ENCODE data around the gene HAPSTR1.

The HAPSTR1 gene

GRCh38 chr16:9122969-9123368 is 31.5 kb downstream of the HAPSTR1 start:
- Histone ChIP-seq H3K36me3 (ENCODE audit: control insufficient read depth in 2 of 2, insufficient read depth in 1 of 2, low read length in 2 of 2) (peaks cover 0 to 66% of the 10 kb centered on the region in 2 experiments; a peak in 1 of 3 replicates), H3K4me1 (ENCODE audit: control insufficient read depth, insufficient read depth, low read length) (no peaks in the 10 kb centered on the region), H3K27ac (ENCODE audit: extremely low read depth, low read depth, low read length) (no peak overlapping the region), H3K4me3 (ENCODE audit: low read depth, low read length) (no peak overlapping the region), H3K9me3 (ENCODE audit: control insufficient read depth, insufficient read depth, low read depth, low read length) (no peaks in the 10 kb centered on the region)
- POLR2A ChIA-PET: interaction anchor here (1.3 kb wide), 1 partner anchor 32 kb away, joined by 8 read pairs; the partner anchor contains the start of gene HAPSTR1
- TF ChIP-seq ZNF292 (tag by site-specific recombination; IDR thresholded peaks at IDR 0.05; ENCODE audit: borderline replicate concordance, low read depth) (no peak), ZNF350 (tag by site-specific recombination; IDR thresholded peaks at IDR 0.05) (no peak), ZNF214 (tag by site-specific recombination; IDR thresholded peaks at IDR 0.05; ENCODE audit: borderline replicate concordance) (no peak), ZNF10 (tag by site-specific recombination; IDR thresholded peaks at IDR 0.05) (no peak), KLF17 (tag by site-specific recombination; IDR thresholded peaks at IDR 0.05) (no peak), HOXD13 (CRISPR knock-in tag; IDR thresholded peaks at IDR 0.05; ENCODE audit: borderline replicate concordance) (no peak), ZNF266 (tag by site-specific recombination; IDR thresholded peaks at IDR 0.05; ENCODE audit: low read depth) (no peak), ZNF776 (tag by site-specific recombination; IDR thresholded peaks at IDR 0.05; ENCODE audit: borderline replicate concordance) (no peak), PRDM1 (tag by site-specific recombination; IDR thresholded peaks at IDR 0.05) (no peak), ZFP69B (tag by site-specific recombination; IDR thresholded peaks at IDR 0.05) (no peak), ZNF221 (tag by site-specific recombination; IDR thresholded peaks at IDR 0.05; ENCODE audit: borderline replicate concordance) (no peak), ZBTB10 (tag by site-specific recombination; IDR thresholded peaks at IDR 0.05) (no peak), ZNF26 (tag by site-specific recombination; IDR thresholded peaks at IDR 0.05) (no peak), ZNF560 (tag by site-specific recombination; IDR thresholded peaks at IDR 0.05; ENCODE audit: borderline replicate concordance) (no peak), ZNF175 (tag by site-specific recombination; IDR thresholded peaks at IDR 0.05) (no peak), ZNF585B (tag by site-specific recombination; IDR thresholded peaks at IDR 0.05) (no peak)
- CTCF ChIA-PET: interaction anchor here (0.7 kb wide), 1 partner anchor 113 kb away, joined by 3 read pairs; no protein-coding TSS in a partner anchor

- Histone ChIP-seq H3K36me3 (ENCODE audit: control insufficient read depth in 2 of 2, insufficient read depth in 1 of 2, low read length in 2 of 2) (peaks cover 0 to 63% of the 10 kb centered on the region in 2 experiments; a peak in 1 of 3 replicates), H3K4me3 (ENCODE audit: low read depth, low read length) (no peak overlapping the region), H3K4me1 (ENCODE audit: control insufficient read depth, insufficient read depth, low read length) (no peaks in the 10 kb centered on the region), H3K9me3 (ENCODE audit: control insufficient read depth, insufficient read depth, low read depth, low read length) (no peaks in the 10 kb centered on the region), H3K27ac (ENCODE audit: extremely low read depth, low read depth, low read length) (no peak overlapping the region)
- POLR2A ChIA-PET: no interaction called here
- TF ChIP-seq GLIS1 (tag by site-specific recombination; IDR thresholded peaks at IDR 0.05): no peak
- TF ChIP-seq ZBTB1 (tag by site-specific recombination; IDR thresholded peaks at IDR 0.05): no peak
- no peak for TF ChIP-seq ZNF600 (tag by site-specific recombination; IDR thresholded peaks at IDR 0.05)
- no peak for TF ChIP-seq ZNF37A (tag by site-specific recombination; IDR thresholded peaks at IDR 0.05)
- CTCF ChIA-PET: interaction anchor here (0.7 kb wide), 1 partner anchor 114 kb away, joined by 3 read pairs; no protein-coding TSS in a partner anchor
These were observed 32.0 kb downstream of the HAPSTR1 start for GRCh38 chr16:9123401-9123800.

Measured in HEK293 (cell line).